Measurements from ENCODE around the gene MRPL55.
A peak's percentile ranks its signal among the peaks of the same experiment; 100 is the strongest.

MRPL55 gene

GRCh38 chr1:228150461-228151179 lies 41.5 kb upstream of the MRPL55 start:
- Mint-ChIP-seq H3K36me3 (ENCODE audit: low read depth) (peaks cover 54% of the 10 kb centered on the region), H3K9me3 (no peaks in the 10 kb centered on the region), H3K27ac (no peak overlapping the region), H3K4me1 (ENCODE audit: low read depth) (peaks cover 9% of the 10 kb centered on the region), H3K4me3 (no peak overlapping the region), H3K27me3 (no peaks in the 10 kb centered on the region)
- intact Hi-C loops (cut with micrococcal nuclease) = no loop called here

- no peak overlapping the region for H3K4me3 Mint-ChIP-seq
- H3K4me1 Mint-ChIP-seq (ENCODE audit: low read depth) = peaks cover 4% of the 10 kb centered on the region
- H3K27me3 Mint-ChIP-seq = no peaks in the 10 kb centered on the region
- H3K9me3 Mint-ChIP-seq = no peaks in the 10 kb centered on the region
- H3K36me3 Mint-ChIP-seq (ENCODE audit: low read depth) = peaks cover 59% of the 10 kb centered on the region
- intact Hi-C loops (cut with micrococcal nuclease) = no loop called here
- H3K27ac Mint-ChIP-seq = no peak overlapping the region
These were observed 41.0 kb upstream of the MRPL55 start for GRCh38 chr1:228150120-228150460.

GRCh38 chr1:228149406-228150119 lies 40.5 kb upstream of the MRPL55 start, which contains the start of gene GJC2:
TSS of gene GJC2 (plus strand) at chr1:228149930. CDS start at chr1:228157759, 7,829 bp downstream.
- no peaks in the 10 kb centered on the region for H3K9me3 Mint-ChIP-seq
- H3K36me3 Mint-ChIP-seq (ENCODE audit: low read depth) = peaks cover 65% of the 10 kb centered on the region
- intact Hi-C loops (cut with micrococcal nuclease) = no loop called here
- H3K4me1 Mint-ChIP-seq (ENCODE audit: low read depth) = no peaks in the 10 kb centered on the region
- H3K27ac Mint-ChIP-seq = no peak within 1 kb of the TSS
- H3K27me3 Mint-ChIP-seq = no peaks in the 10 kb centered on the region
- H3K4me3 Mint-ChIP-seq = no peak within 1 kb of the TSS

- Mint-ChIP-seq H3K27me3 (no peaks in the 10 kb centered on the region), H3K27ac (no peak overlapping the region), H3K4me3 (no peak overlapping the region), H3K9me3 (no peaks in the 10 kb centered on the region), H3K4me1 (ENCODE audit: low read depth) (peaks cover 3% of the 10 kb centered on the region), H3K36me3 (ENCODE audit: low read depth) (peaks cover 70% of the 10 kb centered on the region)
- intact Hi-C loops (cut with micrococcal nuclease) = no loop called here
These were observed 39.9 kb upstream of the MRPL55 start for GRCh38 chr1:228148935-228149405.

- no peaks in the 10 kb centered on the region for H3K9me3 Mint-ChIP-seq
- intact Hi-C loops (cut with micrococcal nuclease) = no loop called here
- H3K27ac Mint-ChIP-seq = no peak overlapping the region
- no peak overlapping the region for H3K4me3 Mint-ChIP-seq
- H3K36me3 Mint-ChIP-seq (ENCODE audit: low read depth) = peaks cover 76% of the 10 kb centered on the region
- H3K27me3 Mint-ChIP-seq = no peaks in the 10 kb centered on the region
- H3K4me1 Mint-ChIP-seq (ENCODE audit: low read depth) = peaks cover 10% of the 10 kb centered on the region
These were observed 39.2 kb upstream of the MRPL55 start for GRCh38 chr1:228148196-228148861.

GRCh38 chr1:228147768-228148167 lies 38.7 kb upstream of the MRPL55 start:
- Mint-ChIP-seq H3K4me1 (ENCODE audit: low read depth) (peaks cover 15% of the 10 kb centered on the region), H3K9me3 (no peaks in the 10 kb centered on the region)
- intact Hi-C loops (cut with micrococcal nuclease) = no loop called here

GRCh38 chr1:228147151-228147693 lies 38.1 kb upstream of the MRPL55 start:
- no peak overlapping the region for H3K4me3 Mint-ChIP-seq
- peaks cover 87% of the 10 kb centered on the region for H3K36me3 Mint-ChIP-seq (ENCODE audit: low read depth)
- peaks cover 21% of the 10 kb centered on the region for H3K4me1 Mint-ChIP-seq (ENCODE audit: low read depth)
- intact Hi-C loops (cut with micrococcal nuclease) = no loop called here
- H3K9me3 Mint-ChIP-seq = no peaks in the 10 kb centered on the region
- H3K27me3 Mint-ChIP-seq = no peaks in the 10 kb centered on the region
- H3K27ac Mint-ChIP-seq = no peak overlapping the region

More at GRCh38 chr1:228147768-228148167, 38.7 kb upstream of the MRPL55 start:
- Mint-ChIP-seq H3K27me3 (no peaks in the 10 kb centered on the region), H3K4me3 (no peak overlapping the region), H3K36me3 (ENCODE audit: low read depth) (peaks cover 82% of the 10 kb centered on the region), H3K27ac (no peak overlapping the region)

GRCh38 chr1:228146417-228147150 lies 37.5 kb upstream of the MRPL55 start:
- peaks cover 27% of the 10 kb centered on the region for H3K4me1 Mint-ChIP-seq (ENCODE audit: low read depth)
- H3K36me3 Mint-ChIP-seq (ENCODE audit: low read depth) = peaks cover 94% of the 10 kb centered on the region
- H3K9me3 Mint-ChIP-seq = no peaks in the 10 kb centered on the region
- H3K27ac Mint-ChIP-seq = no peak overlapping the region
- intact Hi-C loops (cut with micrococcal nuclease) = no loop called here
- H3K27me3 Mint-ChIP-seq = no peaks in the 10 kb centered on the region
- H3K4me3 Mint-ChIP-seq = no peak overlapping the region

GRCh38 chr1:228145463-228146416 lies 36.6 kb upstream of the MRPL55 start:
- Mint-ChIP-seq H3K36me3 (ENCODE audit: low read depth) (peaks cover 96% of the 10 kb centered on the region), H3K4me3 (no peak overlapping the region), H3K27me3 (no peaks in the 10 kb centered on the region), H3K27ac (no peak overlapping the region), H3K9me3 (no peaks in the 10 kb centered on the region), H3K4me1 (ENCODE audit: low read depth) (peaks cover 35% of the 10 kb centered on the region)
- intact Hi-C loops (cut with micrococcal nuclease) = no loop called here

GRCh38 chr1:228144993-228145343 lies 35.9 kb upstream of the MRPL55 start:
- no peaks in the 10 kb centered on the region for H3K9me3 Mint-ChIP-seq
- H3K36me3 Mint-ChIP-seq (ENCODE audit: low read depth) = peaks cover 99% of the 10 kb centered on the region
- no peak overlapping the region for H3K4me3 Mint-ChIP-seq
- peaks cover 35% of the 10 kb centered on the region for H3K4me1 Mint-ChIP-seq (ENCODE audit: low read depth)
- no peak overlapping the region for H3K27ac Mint-ChIP-seq
- H3K27me3 Mint-ChIP-seq = no peaks in the 10 kb centered on the region
- intact Hi-C loops (cut with micrococcal nuclease) = no loop called here

GRCh38 chr1:228144193-228144992 lies 35.3 kb upstream of the MRPL55 start:
- no peaks in the 10 kb centered on the region for H3K27me3 Mint-ChIP-seq
- no peak overlapping the region for H3K27ac Mint-ChIP-seq
- H3K4me3 Mint-ChIP-seq = no peak overlapping the region
- peaks cover 35% of the 10 kb centered on the region for H3K4me1 Mint-ChIP-seq (ENCODE audit: low read depth)
- H3K36me3 Mint-ChIP-seq (ENCODE audit: low read depth) = peaks cover 99% of the 10 kb centered on the region
- H3K9me3 Mint-ChIP-seq = no peaks in the 10 kb centered on the region
- intact Hi-C loops (cut with micrococcal nuclease) = no loop called here

GRCh38 chr1:228143480-228144192 lies 34.5 kb upstream of the MRPL55 start:
- H3K4me3 Mint-ChIP-seq = no peak overlapping the region
- intact Hi-C loops (cut with micrococcal nuclease) = no loop called here

More at GRCh38 chr1:228143480-228144192, 34.5 kb upstream of the MRPL55 start:
- Mint-ChIP-seq H3K36me3 (ENCODE audit: low read depth) (peaks cover 91% of the 10 kb centered on the region), H3K27me3 (no peaks in the 10 kb centered on the region), H3K4me1 (ENCODE audit: low read depth) (peaks cover 35% of the 10 kb centered on the region), H3K27ac (peak overlapping the region; percentile 26), H3K9me3 (no peaks in the 10 kb centered on the region)
